Smooth muscle cell of the brain vasculature (primary cell): Measurements from ENCODE around the gene TUBGCP6.

ENCODE experiments used
- DNase-seq: peaks from one replicate; pipeline ENCODE4 v3.0.0-alpha.2; 2012; ENCODE audit warnings: low read depth, low spot score

The TUBGCP6 gene

DNA sequence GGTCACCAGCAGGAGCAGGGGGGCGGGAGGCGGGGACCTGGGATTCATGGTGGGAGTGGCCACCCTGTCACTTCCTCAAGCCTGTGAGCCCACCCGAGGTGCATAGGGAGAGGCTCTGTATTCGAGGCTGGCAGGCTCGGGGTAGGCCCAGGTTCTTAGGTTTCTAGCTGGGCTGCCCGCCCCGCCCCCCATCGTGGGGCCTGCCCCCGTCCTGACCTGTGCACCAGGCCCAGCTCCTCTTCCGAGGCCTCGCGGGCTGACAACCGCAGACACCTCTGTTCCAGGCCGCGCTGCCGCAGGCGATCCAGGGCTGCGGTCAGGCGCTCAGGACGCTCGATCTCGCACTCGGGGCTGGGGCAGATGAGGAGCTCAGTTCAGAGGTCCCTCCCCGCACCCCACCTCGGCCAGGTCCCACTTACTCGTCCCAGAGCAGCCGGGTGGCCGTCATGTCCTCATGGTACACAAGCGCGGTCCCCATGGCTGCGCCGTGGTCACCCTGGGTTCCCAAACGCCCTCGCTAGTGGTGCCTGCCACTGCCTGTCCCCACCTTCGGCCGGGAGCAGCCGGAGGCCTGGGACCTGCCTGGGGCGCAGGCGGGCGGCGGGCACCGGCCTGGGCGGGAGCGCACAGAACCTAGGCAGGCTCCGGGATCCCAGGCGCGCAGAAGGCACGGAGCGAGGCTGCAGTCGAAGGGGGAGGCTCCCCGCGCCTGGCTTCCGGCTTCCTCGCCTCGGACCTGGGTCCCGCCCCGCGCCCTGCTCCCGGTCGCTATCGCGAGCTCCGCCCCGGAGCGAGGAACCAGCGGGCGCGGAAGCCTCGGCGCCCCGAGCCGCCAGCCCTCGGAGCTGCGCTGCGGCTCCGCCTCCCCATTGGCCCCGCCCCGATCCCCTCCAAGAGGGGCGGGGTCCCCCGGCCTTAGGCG, 6.0 kb upstream of the TUBGCP6 start, which contains the start of gene HDAC10:
TSS of gene HDAC10 (minus strand) at position 711 of the 922 bp plus-strand sequence. CDS start at position 478, 233 bp downstream.
- DNase-seq = no peak

DNA sequence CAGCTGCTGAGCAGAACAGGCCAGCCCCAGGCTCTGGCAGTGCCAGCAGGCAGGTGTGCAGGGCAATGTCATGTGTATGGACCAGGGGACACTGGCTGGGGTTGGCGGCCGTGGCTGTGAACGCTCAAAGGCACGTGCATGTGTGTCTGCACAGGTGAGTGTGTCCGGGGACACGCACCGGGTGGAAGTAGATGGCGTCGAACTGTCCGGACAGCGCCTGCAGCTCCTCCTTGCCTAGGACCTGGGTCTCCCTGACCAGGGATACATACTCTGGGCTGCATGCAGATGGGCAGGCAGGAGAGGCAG, 5.4 kb upstream of the TUBGCP6 start:
- no peak for DNase-seq

DNA sequence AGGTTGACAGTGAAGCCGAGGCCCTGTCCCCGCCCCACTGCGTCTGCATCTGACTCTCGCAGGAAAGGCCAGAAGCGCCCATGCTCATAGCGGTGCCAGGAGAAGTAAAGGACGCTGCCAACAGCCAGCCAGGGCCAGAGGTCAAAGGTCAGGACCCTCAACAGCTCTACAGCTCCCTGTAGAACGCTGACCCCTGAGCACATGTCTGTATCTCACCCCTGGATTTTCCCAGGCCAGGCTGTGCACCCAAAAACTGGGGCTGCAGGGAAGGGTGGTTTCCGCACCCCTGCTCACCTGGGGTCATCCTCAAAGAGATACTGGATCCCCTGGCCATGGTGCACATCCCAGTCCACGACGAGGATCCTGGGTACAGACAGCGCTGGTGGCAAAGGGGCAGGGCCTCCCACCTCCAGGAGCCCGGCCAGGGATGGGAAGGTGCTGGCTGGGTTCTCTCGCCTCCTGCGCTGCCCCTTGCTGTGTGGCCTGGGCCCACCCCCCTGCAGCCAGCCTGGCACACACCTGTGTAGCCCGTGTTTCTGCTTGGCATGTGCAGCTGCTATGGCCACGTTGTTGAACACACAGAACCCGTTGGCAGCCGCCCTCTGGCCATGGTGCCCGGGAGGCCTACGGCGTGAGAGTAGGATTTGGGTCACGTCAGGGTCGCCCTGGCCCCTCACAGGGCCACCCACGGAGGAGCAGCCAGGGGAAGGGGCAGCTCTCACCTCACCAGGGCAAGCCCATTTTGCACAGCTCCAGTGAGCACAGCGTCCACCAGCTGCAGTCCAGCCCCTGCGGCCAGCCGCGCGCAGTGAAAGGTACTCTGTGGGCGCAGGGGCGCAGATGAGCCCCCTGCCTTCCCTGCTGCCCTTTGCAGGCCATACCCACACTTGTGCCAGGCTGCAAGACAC, 4.8 kb upstream of the TUBGCP6 start:
- DNase-seq = no peak

GRCh38 chr22:50248196-50249081, 3.6 kb upstream of the TUBGCP6 start:
- DNase-seq = no peak

- no peak for DNase-seq
Measured at GRCh38 chr22:50247748-50248147, 2.9 kb upstream of the TUBGCP6 start.

- no peak for DNase-seq
Measured at GRCh38 chr22:50246242-50247175, 1.7 kb upstream of the TUBGCP6 start.

DNA sequence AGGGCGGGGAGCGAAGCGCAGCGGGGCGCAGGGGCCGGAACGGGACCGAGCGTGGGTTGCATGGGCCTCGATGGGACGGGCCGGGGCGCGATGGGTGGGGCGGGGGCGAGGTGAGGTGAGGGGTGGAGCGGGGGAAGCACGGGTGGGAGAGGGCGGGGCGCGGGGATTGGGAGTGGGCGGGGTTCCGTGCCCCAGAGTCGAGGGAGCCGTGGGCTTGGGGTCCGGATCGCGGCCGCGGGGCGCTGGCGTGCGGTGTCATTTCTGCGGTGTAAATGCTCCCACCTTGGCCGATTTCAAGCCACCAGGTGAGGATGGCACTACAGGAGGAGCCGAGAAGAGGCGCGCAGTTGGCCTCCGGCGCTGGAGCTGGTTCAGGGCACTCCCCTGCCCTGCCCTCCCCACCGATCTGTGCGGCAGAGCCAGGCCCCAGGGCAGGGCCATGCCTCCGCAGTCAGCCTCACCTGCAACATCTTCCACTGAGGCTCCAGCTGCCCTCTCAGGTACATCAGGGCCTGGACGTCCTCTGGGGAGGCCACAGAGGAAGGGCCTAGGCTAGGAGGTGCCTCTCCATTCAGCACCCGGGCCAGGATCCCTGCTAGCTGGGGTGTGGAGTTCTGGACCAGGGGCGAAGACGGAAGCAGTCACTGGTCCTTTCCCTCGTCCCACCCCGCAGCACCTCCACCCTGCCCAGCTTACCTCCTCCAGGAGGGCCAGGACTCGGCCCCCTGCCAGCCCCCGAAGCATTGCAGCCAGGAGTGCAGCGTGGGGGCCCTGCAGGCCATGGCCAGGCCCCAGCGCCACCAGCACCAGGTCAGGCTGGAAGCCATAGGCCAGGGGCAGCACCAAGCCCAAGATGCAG, 620 bp upstream of the TUBGCP6 start:
- no peak for DNase-seq

GRCh38 chr22:50243685-50244419, 971 bp downstream of the TUBGCP6 start:
- DNase-seq = no peak

DNA sequence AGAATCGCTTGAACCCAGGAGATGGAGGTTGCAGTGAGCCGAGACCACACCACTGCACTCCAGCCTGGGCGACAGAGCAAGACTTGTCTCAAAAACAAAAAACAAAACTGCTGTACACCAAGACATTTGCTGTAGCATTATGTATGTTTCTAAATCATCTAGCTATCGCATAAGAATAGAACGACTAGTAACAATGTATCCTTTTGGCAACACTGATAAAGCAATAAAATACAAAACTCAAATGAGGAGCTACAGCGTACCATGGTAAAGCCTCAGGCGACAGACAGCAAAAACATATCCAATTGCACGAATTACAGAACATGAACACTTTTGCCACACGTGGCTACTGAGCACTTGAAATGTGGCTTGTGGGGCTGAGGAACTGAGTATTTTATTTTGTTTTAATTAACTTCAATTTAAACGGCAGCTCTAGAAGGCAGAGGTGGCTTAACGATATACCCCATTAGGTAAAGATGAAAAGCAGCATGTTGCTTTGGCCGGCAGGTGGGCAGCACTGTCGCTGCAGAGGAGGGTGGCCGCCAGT, 2.3 kb downstream of the TUBGCP6 start:
- no peak for DNase-seq

GRCh38 chr22:50238755-50239154, 6.1 kb downstream of the TUBGCP6 start:
- no peak for DNase-seq

GRCh38 chr22:50236731-50237409, 8.0 kb downstream of the TUBGCP6 start:
- no peak for DNase-seq

DNA sequence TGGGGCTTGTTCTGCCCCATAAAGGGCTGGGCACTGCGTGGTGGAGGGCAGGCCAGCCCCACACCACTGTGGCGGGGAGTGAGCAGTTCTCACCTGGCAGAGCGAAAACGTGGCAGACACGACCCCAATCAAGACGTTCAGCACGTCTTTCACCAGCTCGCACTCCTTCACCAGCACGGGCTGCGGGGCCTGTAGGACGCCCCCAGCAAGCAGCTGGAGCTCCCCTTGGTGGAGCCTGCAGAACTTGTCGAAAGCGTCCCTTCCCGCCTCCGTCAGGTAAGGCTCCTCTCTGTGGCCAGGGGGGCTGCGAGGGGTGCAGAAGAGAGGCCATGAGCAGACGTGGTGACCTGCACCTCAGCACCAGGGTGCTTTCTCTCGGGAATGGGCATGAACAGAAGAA, 11.6 kb downstream of the TUBGCP6 start:
- DNase-seq = no peak

GRCh38 chr22:50232481-50233151, 12.2 kb downstream of the TUBGCP6 start:
- no peak for DNase-seq

GRCh38 chr22:50229370-50229769, 15.5 kb downstream of the TUBGCP6 start:
- no peak for DNase-seq

DNA sequence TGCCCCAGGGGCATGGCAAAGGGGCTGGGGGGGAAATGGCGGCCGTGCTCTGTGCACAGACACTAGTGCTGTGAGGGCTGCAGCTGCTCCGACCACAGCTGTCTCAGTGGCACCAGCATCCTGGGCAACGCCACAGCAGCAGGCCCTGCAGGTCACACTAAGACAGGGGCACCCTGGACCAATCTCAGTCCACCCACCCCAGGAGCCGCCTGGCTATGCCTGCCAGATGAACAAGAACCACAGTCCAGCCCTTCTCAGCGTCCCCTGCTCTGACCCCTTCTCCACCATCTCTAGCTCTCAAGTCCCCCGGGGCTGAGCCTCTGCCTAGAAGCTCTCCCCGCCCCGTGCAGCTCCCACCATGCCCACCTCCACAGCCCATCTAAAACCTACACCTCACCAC, 16.5 kb downstream of the TUBGCP6 start:
- no peak for DNase-seq

GRCh38 chr22:50227579-50228215, 17.1 kb downstream of the TUBGCP6 start:
- no peak for DNase-seq

DNA sequence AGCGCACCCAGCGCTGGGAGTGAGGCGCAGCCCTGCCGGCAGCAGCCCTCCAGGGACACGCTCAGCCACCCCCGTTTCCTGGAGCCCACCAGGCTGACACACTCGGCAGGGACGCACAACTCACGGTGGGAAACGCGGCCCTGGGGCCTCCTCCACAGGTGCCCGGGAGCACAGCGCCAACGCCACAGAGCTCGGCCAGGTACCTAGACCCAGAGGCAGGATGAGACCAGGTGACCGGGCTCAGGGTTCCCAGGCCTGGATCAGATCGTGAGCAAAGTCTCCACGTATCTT, 18.0 kb downstream of the TUBGCP6 start:
- no peak for DNase-seq
